NCI-H748 treated with DMSO at 0.1 percent for 48 hours (cell line): ENCODE data around the gene UBE2E2.
"Not testable (repeated sequence)": the region's sequence is repeated elsewhere in the genome, so short reads cannot be mapped to it uniquely, and the experiment has no call there.

Experiments
- DNase-seq: peaks from one replicate; lab custom pipeline; 2025; lab: John Stamatoyannopoulos, UW

The UBE2E2 gene

GRCh38 chr3:23590424-23591273 is 387.5 kb downstream of the UBE2E2 start:
- no peak for DNase-seq

- DNase-seq: no peak
These were observed 388.2 kb downstream of the UBE2E2 start for GRCh38 chr3:23591374-23591773.

GRCh38 chr3:23592961-23593931 is 390.1 kb downstream of the UBE2E2 start:
- DNase-seq: no peak

GRCh38 chr3:23594066-23594465 is 390.9 kb downstream of the UBE2E2 start:
- no peak for DNase-seq

GRCh38 chr3:23594894-23595670 is 392.0 kb downstream of the UBE2E2 start:
- no peak for DNase-seq

- DNase-seq: no peak
These were observed 392.7 kb downstream of the UBE2E2 start for GRCh38 chr3:23595851-23596250.

- DNase-seq: no peak
These were observed 397.2 kb downstream of the UBE2E2 start for GRCh38 chr3:23600167-23600871.

GRCh38 chr3:23601091-23601822 is 398.1 kb downstream of the UBE2E2 start:
- no peak for DNase-seq

GRCh38 chr3:23602971-23603370 is 399.8 kb downstream of the UBE2E2 start:
- no peak for DNase-seq

- no peak for DNase-seq
These were observed 404.2 kb downstream of the UBE2E2 start for GRCh38 chr3:23607184-23607847.

- DNase-seq: no peak
These were observed 405.5 kb downstream of the UBE2E2 start for GRCh38 chr3:23608650-23609049.

GRCh38 chr3:23611737-23612295 is 408.7 kb downstream of the UBE2E2 start:
- no peak for DNase-seq

GRCh38 chr3:23612296-23612891 is 409.3 kb downstream of the UBE2E2 start:
- no peak for DNase-seq

- no peak for DNase-seq
These were observed 411.9 kb downstream of the UBE2E2 start for GRCh38 chr3:23615068-23615467.

GRCh38 chr3:23618475-23618874 is 415.3 kb downstream of the UBE2E2 start:
- DNase-seq: not testable (repeated sequence)

- DNase-seq: no peak
These were observed 416.8 kb downstream of the UBE2E2 start for GRCh38 chr3:23619705-23620637.

GRCh38 chr3:23620638-23621015 is 417.5 kb downstream of the UBE2E2 start:
- DNase-seq: no peak

- DNase-seq: no peak
These were observed 420.7 kb downstream of the UBE2E2 start for GRCh38 chr3:23623844-23624243.
